ENCODE results near the gene VCL.

DNA sequence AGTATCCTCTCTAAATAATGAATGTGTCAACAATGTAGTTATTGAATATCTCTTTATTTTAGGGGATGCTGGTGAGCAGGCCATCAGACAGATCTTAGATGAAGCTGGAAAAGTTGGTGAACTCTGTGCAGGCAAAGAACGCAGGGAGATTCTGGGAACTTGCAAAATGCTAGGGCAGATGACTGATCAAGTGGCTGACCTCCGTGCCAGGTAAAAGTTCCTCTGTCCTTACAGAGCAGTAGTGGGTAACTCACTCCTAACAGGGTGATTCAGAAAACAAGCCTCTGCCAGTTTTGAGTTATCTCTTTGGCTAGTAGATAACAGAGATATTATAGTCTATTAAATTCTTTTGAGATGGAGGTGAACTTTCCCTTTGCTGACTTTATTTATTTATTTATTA is 85.4 kb downstream of the VCL start:
- TF ChIP-seq, protein P1, sequence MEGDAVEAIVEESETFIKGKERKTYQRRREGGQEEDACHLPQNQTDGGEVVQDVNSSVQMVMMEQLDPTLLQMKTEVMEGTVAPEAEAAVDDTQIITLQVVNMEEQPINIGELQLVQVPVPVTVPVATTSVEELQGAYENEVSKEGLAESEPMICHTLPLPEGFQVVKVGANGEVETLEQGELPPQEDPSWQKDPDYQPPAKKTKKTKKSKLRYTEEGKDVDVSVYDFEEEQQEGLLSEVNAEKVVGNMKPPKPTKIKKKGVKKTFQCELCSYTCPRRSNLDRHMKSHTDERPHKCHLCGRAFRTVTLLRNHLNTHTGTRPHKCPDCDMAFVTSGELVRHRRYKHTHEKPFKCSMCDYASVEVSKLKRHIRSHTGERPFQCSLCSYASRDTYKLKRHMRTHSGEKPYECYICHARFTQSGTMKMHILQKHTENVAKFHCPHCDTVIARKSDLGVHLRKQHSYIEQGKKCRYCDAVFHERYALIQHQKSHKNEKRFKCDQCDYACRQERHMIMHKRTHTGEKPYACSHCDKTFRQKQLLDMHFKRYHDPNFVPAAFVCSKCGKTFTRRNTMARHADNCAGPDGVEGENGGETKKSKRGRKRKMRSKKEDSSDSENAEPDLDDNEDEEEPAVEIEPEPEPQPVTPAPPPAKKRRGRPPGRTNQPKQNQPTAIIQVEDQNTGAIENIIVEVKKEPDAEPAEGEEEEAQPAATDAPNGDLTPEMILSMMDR (IDR thresholded peaks at IDR 0.05), result no peak
- no peak for TF ChIP-seq POLR2A (IDR thresholded peaks at IDR 0.05)
